GM18951 (cell line): Measurements from ENCODE around the gene ELMO2.

Experiments
- POLR2A ChIP-seq: IDR thresholded peaks from 4 replicates; pipeline ENCODE4 v1.6.1; 2011; ENCODE audit warnings: mild to moderate bottlenecking; ENCODE audit not compliant: insufficient read length, insufficient read depth; ENCODE audit errors: extremely low read depth
- in situ Hi-C: fragments of 300-500 bp; cut with MboI; formaldehyde crosslinking; loops from one replicate; pipeline ENCODE4 v1.12.0; 2022; ENCODE audit warnings: low sequenced_read_pairs, mixed read lengths, inconsistent platforms; ENCODE audit not compliant: unreplicated experiment

Gene ELMO2

DNA sequence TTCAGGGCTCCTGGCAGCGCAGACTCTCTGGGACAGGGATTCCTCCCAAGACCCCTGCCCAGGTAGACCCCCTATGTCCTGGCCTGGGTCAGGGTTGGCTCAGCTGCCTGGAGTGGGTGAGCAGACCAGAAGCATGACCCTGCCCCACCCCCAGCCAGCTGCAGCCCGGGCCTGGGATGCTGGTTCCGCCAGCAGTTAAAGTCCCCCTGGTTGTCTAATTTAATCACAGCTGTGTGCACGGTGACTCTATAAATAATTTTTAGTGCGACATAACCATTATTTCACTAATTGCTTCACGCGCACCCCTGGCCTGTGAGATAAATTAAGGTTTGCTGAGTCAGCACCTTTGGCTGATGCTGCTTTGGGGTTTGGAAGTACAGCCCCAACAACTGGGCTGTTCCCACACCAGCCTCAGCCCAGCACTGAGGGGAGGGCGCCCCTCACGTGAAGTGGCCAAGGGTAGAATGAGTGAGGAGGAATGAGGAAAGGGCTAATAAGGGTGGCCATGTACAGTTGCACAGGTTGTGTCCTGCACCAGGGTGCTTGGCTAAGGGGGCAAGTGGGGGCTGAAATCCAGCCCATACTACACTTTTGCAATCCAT is 72.0 kb downstream of the ELMO2 start:
- in situ Hi-C loops: no loop called here

GRCh38 chr20:46333161-46333991 is 73.0 kb downstream of the ELMO2 start:
- TF ChIP-seq POLR2A: no peak
- in situ Hi-C loops: no loop called here

More for the DNA sequence above, 72.0 kb downstream of the ELMO2 start:
- no peak for TF ChIP-seq POLR2A

- in situ Hi-C loops: no loop called here
- no peak for TF ChIP-seq POLR2A
These were observed 73.8 kb downstream of the ELMO2 start for GRCh38 chr20:46332373-46333160.

- in situ Hi-C loops: no loop called here
- no peak for TF ChIP-seq POLR2A
These were observed 74.6 kb downstream of the ELMO2 start for GRCh38 chr20:46331611-46332361.

DNA sequence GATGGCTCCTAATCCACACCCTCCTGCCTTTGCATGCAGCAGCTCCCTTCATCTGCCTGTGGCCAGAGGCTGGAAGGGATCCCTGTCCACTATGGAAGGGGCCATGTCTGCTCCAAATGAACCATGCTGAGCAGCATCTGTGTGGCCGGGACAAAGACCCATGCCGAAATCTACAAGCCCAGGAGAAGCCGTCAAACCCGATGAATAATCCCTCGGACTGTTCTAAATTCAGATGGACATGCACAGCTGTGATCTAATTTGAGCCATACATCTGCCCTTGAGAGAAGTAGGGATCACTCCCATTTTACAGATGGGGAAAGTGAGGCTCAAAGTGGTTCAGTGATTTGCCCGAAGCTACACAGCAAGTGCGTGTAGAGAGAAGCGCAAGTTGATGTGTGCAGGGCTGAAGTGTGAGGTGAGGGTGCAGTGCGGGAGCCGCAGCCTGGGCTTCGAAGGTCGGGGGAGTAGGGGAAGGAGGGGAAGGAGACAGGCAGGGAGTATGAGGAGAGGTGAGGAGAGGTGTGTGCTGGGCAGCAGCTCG is 75.5 kb downstream of the ELMO2 start:
- in situ Hi-C loops: no loop called here
- TF ChIP-seq POLR2A: no peak

DNA sequence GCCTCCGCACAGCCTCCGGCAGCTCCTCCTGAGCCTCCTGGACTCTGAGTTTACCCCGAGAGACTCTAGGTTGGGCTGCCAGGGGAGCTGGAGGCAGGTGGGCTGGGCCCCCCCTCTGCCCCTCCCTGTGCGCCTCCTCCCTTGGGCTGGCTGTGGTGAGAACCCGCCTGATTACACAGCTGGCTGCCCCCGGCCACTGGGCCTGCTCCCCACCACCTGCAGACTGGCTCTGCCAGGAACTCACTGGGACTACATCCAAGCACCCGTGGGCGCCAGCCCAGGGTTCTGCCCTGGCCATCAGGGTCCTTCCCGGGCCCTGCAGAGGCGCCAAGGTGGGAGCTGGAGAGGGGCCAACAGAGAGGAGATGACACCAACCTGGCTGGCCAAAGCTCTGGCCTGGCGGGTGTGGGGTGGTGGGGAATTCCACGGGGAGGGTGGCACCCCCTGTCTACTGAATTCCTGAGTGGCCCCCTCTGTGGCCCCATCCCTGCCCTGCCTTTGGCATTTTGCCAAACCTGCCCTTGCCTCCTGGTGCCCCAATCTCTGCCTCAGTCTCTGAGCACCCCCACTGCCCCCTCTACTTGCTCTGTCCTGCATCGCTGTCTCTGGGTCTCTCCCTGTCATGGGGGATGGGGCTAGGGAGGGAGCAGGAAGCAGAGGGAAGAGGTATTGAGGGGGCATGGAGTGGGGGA is 76.2 kb downstream of the ELMO2 start:
- in situ Hi-C loops: no loop called here
- no peak for TF ChIP-seq POLR2A

- TF ChIP-seq POLR2A: no peak
These were observed 78.1 kb downstream of the ELMO2 start for GRCh38 chr20:46328200-46328882.

GRCh38 chr20:46327557-46327956 is 78.9 kb downstream of the ELMO2 start:
- no peak for TF ChIP-seq POLR2A
- in situ Hi-C loops: no loop called here

More at GRCh38 chr20:46328200-46328882, 78.1 kb downstream of the ELMO2 start:
- in situ Hi-C loops: no loop called here

GRCh38 chr20:46325789-46326188 is 80.6 kb downstream of the ELMO2 start:
- in situ Hi-C loops: no loop called here

GRCh38 chr20:46324960-46325703 is 81.3 kb downstream of the ELMO2 start:
- in situ Hi-C loops: no loop called here

More at GRCh38 chr20:46325789-46326188, 80.6 kb downstream of the ELMO2 start:
- TF ChIP-seq POLR2A: no peak

GRCh38 chr20:46324379-46324778 is 82.0 kb downstream of the ELMO2 start:
- in situ Hi-C loops: no loop called here
- no peak for TF ChIP-seq POLR2A

More at GRCh38 chr20:46324960-46325703, 81.3 kb downstream of the ELMO2 start:
- no peak for TF ChIP-seq POLR2A
